Stomach smooth muscle (tissue), 2 donors: ENCODE data around the gene TTC34.

Source experiments
- H3K27ac ChIP-seq: one replicate; pipeline ENCODE4 v1.7.0; 2013; ENCODE audit warnings: mild to moderate bottlenecking, low read length, inconsistent platforms
- H3K27me3 ChIP-seq, 2 donors: one replicate each; pipeline ENCODE4 v1.7.0; 2013; ENCODE audit warnings: low read length in 2 of 2; ENCODE audit not compliant: insufficient read depth in 2 of 2, control insufficient read depth in 1 of 2
- H3K36me3 ChIP-seq, 2 donors: one replicate each; pipeline ENCODE4 v1.7.0; 2013; ENCODE audit warnings: low read length in 2 of 2; ENCODE audit not compliant: control insufficient read depth in 2 of 2, insufficient read depth in 2 of 2
- H3K4me1 ChIP-seq: one replicate; pipeline ENCODE4 v1.7.0; 2013; ENCODE audit warnings: low read length; ENCODE audit not compliant: control insufficient read depth, insufficient read depth
- H3K4me3 ChIP-seq, 2 donors: one replicate each; pipeline ENCODE4 v1.7.0; 2013; ENCODE audit warnings: low read length in 2 of 2
- H3K9ac ChIP-seq, 2 donors: one replicate each; pipeline ENCODE4 v1.7.0; 2013; ENCODE audit warnings: low read length in 2 of 2, mild to moderate bottlenecking in 1 of 2
- H3K9me3 ChIP-seq, 2 donors: one replicate each; pipeline ENCODE4 v1.7.0; 2013; ENCODE audit warnings: low read length in 2 of 2; ENCODE audit not compliant: control insufficient read depth in 2 of 2
- donor health status: healthy.
- donor health status: Pancreatic carcinoma.

TTC34 gene

GRCh38 chr1:2591233-2591580 is 210.3 kb downstream of the TTC34 start:
- Histone ChIP-seq H3K4me3 (no peak overlapping the region), H3K27ac (no peak overlapping the region), H3K27me3 (peaks cover 3 to 8% of the 10 kb centered on the region in 2 donors), H3K36me3 (no peaks in the 10 kb centered on the region), H3K9ac (no peak overlapping the region), H3K9me3 (no peaks in the 10 kb centered on the region), H3K4me1 (peaks cover 12% of the 10 kb centered on the region)

GRCh38 chr1:2590233-2591141 is 211.0 kb downstream of the TTC34 start:
- H3K9me3 ChIP-seq = no peaks in the 10 kb centered on the region
- no peak overlapping the region for H3K27ac ChIP-seq
- no peaks in the 10 kb centered on the region for H3K36me3 ChIP-seq
- no peak overlapping the region for H3K9ac ChIP-seq
- peaks cover 3 to 8% of the 10 kb centered on the region in 2 donors for H3K27me3 ChIP-seq
- no peak overlapping the region for H3K4me3 ChIP-seq
- peaks cover 14% of the 10 kb centered on the region for H3K4me1 ChIP-seq

DNA sequence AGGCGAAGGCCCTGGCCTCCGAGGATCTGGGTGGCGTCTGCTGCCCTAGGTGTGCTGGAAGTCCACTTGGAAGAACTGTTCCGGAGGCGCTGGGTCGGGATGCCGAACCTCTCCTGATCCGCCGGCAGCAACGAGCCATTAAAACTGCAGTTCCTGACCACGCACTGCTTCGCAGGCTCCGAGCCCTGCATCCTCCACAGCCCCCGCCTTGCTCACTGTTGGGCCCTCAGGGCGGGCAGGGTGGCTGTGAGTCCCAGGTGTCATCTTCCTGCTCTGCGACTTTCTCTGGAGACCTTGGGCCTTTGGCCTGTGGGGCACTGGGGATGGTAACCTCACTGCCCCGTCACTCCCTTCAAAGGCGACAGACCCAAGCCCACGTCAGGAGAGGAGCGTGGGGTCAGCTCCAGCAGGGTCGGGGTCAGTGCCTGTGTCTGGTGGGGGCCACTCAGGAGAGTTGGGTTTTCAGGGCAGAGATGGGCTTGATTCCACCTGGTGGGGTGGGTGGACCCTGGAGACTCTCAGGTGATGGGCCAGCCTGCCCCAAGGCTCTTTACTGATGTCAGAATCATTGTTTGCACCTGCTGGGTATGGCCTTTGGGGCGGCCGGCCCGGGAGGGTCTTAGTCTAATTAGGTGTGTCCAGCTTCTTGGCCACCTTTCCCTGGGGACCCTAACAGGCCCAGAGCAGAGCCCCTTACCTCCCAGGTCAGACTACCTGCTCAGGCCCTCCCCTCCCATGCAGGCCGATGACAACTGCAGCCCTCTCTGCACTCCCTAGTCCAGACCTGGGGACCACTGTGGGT is 211.9 kb downstream of the TTC34 start:
- H3K4me3 ChIP-seq = no peak overlapping the region
- no peak overlapping the region for H3K27ac ChIP-seq
- peaks cover 23% of the 10 kb centered on the region for H3K4me1 ChIP-seq
- H3K27me3 ChIP-seq = peaks cover 3 to 8% of the 10 kb centered on the region in 2 donors
- H3K9ac ChIP-seq = no peak overlapping the region
- no peaks in the 10 kb centered on the region for H3K36me3 ChIP-seq
- no peaks in the 10 kb centered on the region for H3K9me3 ChIP-seq

- H3K9me3 ChIP-seq = no peaks in the 10 kb centered on the region
Measured at GRCh38 chr1:2588661-2589430, 212.6 kb downstream of the TTC34 start.

DNA sequence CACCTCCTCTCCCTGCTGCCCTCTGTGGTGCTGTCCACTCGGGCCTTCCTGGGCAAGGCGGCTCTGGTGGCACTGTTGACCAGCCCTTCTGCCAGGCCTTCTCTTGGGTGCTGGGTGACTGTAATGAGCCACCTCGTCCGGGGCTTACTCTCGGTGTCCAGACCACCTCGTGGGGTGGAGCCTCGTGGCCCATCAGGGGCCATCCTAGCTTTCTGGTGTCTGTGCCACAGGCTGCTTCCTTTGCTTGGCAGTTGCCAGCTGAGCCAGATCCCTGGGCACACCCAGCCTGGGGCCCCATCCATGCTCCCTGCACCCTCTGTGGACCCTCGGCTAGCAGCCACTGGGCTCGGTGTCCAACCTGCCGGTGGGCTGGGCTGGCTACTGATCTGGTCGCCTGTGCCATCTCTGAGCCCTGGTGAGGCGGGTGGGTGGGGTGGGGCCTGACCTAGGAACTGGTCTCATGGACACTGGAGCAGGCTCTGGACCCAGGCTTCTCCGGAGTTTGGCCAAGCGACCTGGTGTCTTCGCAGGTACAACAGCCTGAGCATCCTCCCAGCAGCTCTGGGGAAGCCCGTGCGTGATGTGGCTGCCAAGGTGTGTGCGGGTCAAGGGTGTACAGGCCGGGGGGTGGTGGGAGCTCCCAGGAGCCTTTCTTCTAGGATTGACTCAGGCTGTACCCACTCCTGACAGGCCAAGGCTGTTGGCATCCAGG is 213.5 kb downstream of the TTC34 start:
- H3K4me3 ChIP-seq = peak overlapping the region in 1 of 2 donors; percentile 77
- H3K9ac ChIP-seq = peak overlapping the region in 1 of 2 donors; percentile 57
- H3K36me3 ChIP-seq = no peaks in the 10 kb centered on the region
- H3K27ac ChIP-seq = no peak overlapping the region
- H3K9me3 ChIP-seq = no peaks in the 10 kb centered on the region
- peaks cover 30% of the 10 kb centered on the region for H3K4me1 ChIP-seq
- peaks cover 3% of the 10 kb centered on the region in 2 donors for H3K27me3 ChIP-seq

More at GRCh38 chr1:2588661-2589430, 212.6 kb downstream of the TTC34 start:
- Histone ChIP-seq H3K9ac (no peak overlapping the region), H3K36me3 (no peaks in the 10 kb centered on the region), H3K4me3 (no peak overlapping the region), H3K27ac (no peak overlapping the region), H3K27me3 (peaks cover 3 to 8% of the 10 kb centered on the region in 2 donors), H3K4me1 (peaks cover 28% of the 10 kb centered on the region)

DNA sequence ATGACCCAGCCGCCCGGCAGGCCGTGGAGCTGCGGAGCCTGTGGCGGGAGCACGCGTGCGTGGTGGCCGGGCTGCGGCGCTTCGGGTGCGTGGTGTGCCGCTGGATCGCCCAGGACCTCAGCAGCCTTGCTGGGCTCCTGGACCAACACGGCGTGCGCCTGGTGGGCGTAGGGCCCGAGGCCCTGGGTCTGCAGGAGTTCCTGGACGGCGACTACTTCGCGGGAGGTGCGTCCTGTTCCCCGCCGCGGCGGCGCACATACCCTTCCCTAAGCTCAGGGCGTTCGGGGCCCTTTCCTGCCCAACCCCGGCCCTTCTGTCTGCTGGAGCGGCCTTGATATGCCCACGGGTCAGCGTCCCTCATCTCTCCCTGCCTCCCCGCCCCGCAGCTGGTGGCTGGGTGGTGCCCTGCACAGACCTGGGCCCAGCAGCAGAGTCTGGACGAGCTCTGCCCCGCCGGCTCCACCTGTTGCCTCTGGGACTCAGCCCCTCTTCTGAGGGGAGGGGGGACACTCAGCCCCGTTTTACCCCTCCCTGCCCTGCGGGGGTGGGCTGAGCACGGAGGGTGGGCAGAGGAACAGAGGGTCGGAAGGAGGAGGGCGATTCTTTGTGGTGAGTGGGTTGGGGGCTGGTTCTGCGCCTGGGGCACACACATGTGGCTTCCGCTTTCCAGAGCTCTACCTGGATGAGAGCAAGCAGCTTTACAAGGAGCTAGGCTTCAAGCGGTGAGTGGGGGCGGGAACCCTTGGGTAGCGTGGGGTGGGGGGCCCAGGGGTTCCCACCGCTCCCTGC is 214.2 kb downstream of the TTC34 start:
- Histone ChIP-seq H3K9ac (peak overlapping the region; percentile 57 to 62), H3K4me3 (peak overlapping the region; percentile 59 to 77), H3K36me3 (no peaks in the 10 kb centered on the region), H3K27ac (no peak overlapping the region), H3K4me1 (peaks cover 30% of the 10 kb centered on the region), H3K27me3 (no peaks in the 10 kb centered on the region), H3K9me3 (no peaks in the 10 kb centered on the region)

DNA sequence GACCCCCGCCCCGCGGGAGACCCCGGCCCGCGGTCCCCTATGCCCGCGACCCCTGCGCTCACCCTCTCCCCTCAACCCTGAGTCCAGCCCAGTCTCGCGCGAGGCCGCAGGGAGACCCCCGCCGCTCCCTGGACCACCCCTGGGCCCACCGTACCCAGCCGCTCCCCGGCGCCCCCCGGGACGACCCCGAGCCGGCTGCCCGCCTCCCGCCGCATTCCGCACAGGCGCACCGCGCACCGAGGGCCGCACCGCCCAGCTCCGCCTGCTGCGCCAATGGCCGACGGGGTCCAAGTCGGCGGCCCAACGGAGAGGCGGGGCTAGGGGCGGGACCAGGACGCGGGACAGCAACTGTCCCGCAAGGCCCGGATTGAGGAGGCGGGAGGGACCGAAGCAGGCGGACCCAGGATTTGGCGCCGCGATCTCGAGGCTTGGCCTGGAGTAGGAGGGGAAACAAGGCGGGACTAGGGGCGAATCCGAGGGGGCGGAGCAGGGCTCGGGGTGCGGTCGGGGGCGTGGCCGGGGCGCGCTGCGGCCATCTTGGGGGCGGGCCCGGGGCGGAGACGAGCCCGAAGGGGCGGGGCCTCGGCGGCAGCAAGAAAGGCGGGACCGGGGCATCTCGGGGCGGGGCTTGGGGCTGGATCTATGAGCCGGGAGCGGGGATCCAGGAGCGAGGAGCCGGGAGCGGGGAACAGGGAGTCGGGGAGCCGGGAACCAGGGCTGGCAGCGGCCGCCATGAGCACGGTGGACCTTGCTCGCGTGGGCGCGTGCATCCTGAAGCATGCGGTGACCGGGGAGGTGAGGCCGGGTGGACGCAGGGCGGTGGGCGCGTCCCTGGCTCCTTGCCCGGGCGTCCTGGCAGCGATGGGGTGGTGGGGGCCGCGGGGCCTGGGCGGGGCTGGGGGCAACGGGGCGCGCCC is 215.1 kb downstream of the TTC34 start, which contains the start of gene PRXL2B:
TSS of gene PRXL2B (plus strand) at position 624 of the 917 bp plus-strand sequence. CDS start at position 733, 109 bp downstream.
- H3K27me3 ChIP-seq = peaks cover 0 to 1% of the 10 kb centered on the region in 2 donors
- no peaks in the 10 kb centered on the region for H3K36me3 ChIP-seq
- H3K9ac ChIP-seq = peak within 1 kb of the TSS; percentile 89 to 90

More for the DNA sequence above, 215.1 kb downstream of the TTC34 start, which contains the start of gene PRXL2B:
- Histone ChIP-seq H3K4me3 (peak within 1 kb of the TSS; percentile 86), H3K27ac (peak within 1 kb of the TSS; percentile 89), H3K9me3 (no peaks in the 10 kb centered on the region), H3K4me1 (peaks cover 30% of the 10 kb centered on the region)
